Measurements from ENCODE around the gene SLC18A3.

Gene SLC18A3

DNA sequence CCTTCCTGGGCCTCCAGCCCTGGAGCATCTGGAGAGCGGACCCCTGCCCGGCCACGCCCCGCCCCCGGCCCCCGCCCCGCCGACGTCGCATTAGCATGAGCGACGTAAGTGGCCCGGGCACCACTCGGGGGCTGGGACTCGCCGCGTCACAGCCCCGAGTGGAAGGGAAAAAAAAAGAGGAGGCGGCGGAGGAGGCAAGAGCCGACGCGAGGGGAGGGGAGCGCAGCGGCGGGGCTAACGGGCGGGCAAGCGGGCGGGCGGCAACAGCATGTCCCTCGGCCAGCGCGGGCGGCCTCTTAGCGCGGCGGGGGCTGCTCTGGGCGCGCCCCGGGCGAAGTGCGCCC is at the start of gene SLC18A3:
SLC18A3 (plus strand) TSS at position 197 of the 344 bp plus-strand sequence. CDS start 431 bp downstream, outside the sequence.
- DNase-seq (ENCODE audit: low spot score), result no peak

DNA sequence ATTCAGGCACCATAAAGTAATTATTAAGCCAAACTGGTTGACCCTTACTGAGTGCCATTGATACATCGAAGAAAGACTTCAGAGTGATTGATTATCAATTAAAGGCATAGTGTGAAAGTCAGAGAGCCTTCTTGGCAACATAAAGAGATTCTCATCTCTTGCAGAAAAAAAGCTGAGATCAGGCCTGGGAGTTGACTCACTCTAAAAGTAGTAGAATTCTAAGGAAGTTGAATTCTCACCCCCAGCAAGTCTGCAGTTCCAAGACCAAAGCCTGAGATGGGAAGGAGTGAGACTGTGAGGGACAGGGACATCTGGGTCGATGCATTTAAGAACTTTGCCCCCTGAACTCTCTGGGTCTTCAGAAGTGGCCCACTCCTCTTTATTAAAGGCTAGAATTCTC is 49.6 kb upstream of the SLC18A3 start:
- no peak for DNase-seq (ENCODE audit: low spot score)

DNA sequence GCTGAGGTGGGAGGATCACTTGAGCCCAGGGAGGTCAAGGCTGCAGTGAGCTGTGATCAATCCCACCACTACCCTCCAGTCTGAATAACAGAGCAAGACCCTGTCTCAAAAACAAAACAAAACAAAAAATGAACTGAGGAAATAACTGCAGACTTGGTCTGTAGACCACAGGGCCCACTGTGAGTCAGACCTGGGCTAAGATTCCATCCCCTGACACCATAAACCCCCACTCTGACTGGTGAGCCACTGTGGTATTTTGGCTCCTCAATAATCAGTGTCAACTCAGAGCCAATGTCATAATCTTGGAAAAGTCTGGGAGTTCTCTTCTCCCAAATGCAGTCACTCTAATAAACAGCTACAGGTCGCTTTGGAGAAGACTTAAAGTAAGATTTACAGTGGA is 47.2 kb upstream of the SLC18A3 start:
- no peak for DNase-seq (ENCODE audit: low spot score)

DNA sequence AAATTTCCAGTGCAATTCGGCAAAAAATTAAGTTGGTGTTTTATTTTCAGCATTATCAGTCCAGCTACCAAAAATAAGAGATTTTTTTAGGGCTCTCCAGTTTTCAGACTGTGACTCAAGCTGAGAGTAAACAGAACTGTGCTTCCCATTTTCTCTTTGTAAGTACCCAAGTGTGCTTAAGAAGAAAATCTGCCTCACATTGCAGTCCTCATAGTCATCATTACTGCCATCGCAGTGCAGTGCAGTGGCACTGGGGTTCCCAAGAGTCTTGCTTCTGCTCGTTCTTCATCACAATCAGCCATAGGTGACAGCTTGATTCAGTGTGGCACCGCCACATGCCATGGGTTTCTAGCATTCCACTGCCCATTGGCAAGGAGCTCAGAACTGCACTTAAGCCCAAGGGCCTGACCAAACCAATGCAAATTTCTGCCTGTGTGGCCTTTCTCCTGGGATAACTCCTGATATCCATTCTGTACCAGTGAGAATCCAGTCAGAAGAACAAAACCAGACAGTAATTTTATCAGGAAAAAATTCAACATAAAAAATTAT is 45.6 kb upstream of the SLC18A3 start:
- DNase-seq (ENCODE audit: low spot score), result peak; percentile 22

DNA sequence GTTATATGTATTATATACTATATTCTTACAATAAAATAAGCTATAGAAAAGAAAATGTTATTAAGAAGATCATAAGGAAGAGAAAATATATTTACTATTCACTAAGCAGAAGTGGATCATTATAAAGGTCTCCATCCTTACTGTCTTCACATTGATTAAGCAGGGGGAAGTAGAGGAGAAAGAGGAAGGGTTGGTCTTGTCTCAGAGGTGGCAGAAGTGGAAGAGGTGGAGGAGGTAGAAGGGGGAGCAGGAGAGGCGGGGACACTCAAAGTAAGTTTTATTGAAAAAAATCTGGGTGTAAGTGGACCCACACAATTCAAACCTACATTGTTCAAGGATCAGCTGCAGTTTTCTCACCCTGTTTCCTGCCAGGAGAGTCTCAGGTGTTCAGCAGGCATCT is 42.3 kb upstream of the SLC18A3 start:
- no peak for DNase-seq (ENCODE audit: low spot score)

DNA sequence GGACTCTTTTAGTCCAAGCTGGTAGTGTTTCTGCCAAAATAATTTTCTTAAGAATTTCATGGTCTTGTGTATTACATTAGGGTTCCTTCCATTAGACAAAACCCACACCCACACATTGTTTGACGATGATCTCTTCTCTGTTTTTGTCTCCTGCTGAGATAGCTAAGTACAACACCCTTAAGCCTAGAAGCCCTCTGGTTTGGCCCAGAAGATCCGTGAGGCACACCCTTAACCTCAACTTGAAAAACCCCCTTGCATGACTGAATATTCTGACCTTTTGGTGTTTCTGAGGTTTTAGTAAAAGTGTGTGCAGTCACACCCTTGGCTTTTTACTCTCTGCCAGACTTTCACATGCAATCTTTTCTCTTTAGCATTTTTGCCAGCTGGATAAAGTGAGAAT is 41.9 kb upstream of the SLC18A3 start:
- no peak for DNase-seq (ENCODE audit: low spot score)

DNA sequence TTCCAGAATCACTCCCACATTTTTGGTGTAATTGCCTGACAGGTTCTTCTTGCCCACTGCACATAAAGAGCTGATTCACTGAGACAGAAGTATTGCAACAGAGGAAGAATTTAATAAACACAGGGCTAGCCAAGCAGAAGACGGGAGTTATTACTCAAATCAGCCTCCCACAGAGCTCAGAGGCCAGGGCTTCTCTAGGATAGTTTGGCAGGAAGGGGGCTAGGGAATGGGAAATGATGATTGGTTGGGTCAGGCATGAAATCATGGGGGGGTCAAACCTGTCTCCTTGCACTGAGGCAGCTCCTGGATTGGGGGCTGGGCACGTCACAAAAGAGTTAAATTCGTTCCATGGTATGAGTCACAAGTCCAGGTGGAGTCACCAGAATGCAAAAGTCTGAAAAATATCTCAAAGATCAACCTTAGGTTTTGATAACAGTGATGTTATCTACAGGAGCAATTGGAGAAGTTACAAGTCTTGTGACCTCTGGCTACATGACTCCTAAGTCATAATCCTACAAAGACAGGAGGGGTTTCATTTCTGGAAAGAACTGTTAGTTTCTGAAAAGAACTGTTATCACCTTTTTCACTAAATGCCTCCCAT is 41.0 kb upstream of the SLC18A3 start:
- DNase-seq (ENCODE audit: low spot score), result no peak

DNA sequence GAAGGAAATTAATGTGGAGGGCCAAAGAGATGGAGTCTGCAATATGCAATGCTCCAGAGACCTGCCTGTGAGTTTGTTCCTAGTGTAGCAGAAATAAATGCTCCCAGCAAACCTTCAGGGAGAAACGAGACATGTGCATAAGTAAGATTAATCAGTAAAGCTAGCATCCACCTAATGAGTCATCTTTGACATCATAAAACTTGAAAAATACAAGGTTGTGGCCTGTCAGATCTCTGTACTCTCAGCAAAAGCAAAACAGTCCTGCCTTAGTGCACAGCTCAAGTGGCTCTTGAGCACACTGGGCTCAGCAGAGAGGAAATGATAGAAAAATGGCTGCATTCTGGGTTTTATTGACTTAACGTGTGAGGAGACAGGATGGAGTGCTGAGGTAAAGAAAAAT is 38.7 kb upstream of the SLC18A3 start:
- no peak for DNase-seq (ENCODE audit: low spot score)

DNA sequence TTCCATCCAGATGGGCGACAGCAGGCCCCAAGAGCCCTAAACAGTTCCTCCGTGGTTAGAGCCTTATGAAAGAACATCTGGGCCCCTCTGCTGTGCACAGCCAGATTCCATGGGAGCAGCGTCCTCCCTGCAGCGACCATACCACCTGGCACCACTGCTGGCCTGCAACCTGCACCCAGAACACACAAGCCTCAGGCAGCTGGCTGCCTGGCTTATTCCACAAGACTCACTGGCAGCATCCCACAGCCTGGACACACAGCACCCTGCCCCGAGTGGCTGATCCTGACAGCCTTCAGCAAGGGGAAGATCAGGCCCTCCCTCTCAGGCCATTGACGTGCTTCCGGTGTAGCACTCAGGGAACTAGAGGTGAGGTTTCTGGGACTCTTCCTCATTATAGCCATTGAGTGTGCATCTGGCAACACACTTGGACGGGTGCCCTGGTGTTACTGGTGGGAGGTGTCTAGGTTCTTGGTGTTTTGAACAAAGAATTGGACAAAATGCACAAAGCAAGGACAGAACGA is 37.5 kb upstream of the SLC18A3 start:
- DNase-seq (ENCODE audit: low spot score), result no peak

DNA sequence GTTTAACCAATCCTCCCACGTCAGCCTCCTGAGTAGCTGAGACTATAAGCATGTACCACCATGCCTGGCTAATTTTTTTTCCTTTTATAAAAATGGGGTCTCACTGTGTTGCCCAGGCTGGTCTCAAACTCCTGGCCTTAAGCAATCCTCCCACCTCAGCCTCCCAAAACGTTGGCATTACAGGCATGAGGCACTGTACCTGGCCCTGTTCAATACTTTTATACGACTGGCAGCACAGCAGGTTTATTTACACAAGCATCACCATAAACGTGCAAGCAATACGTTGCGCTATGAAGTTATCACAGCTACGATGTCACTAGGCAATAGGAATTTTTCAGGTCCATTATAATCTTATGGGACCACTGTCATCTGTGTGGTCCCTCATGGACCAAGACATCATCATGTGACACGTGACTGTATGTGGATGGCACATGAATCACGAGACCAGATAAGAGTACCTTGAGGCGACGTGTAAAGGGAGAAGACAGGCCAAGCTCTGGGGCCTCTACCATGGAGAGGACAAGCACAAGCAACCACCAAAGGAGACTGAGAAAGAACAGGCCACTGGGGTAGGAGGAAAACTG is 34.5 kb upstream of the SLC18A3 start:
- no peak for DNase-seq (ENCODE audit: low spot score)

DNA sequence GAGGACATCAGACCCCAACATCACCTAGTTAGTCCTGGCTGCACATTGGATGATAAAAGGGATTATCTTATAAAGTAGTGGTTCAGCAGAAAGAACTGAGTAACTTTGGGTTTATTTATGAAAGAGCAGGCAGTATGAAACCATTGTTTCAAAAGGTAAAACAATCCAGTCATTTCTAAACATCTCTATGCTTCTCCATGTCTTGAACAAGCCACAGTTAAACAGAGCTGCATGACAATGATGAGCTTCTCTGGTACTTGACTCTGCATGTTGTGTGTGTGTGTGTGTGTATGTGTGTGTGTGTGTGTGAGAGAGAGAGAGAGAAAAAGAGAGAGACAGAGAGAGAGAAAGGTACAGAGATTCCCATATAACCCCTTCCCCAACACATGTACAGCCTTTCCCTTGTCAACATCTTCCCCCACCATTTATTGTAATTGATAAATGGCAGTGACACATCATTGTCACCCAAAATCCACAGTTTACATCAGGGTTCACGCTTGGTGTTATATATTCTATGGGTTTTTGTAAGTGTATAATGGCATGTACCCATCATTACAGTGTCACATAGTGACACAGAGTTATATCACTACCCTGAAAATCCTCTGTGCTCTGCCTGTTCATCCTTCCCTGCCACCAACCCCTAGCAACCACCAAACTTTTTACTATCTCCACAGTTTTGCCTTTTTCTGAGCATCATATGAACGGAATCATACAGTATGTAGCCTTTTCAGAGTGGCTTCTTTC is 32.8 kb upstream of the SLC18A3 start:
- DNase-seq (ENCODE audit: low spot score), result no peak

DNA sequence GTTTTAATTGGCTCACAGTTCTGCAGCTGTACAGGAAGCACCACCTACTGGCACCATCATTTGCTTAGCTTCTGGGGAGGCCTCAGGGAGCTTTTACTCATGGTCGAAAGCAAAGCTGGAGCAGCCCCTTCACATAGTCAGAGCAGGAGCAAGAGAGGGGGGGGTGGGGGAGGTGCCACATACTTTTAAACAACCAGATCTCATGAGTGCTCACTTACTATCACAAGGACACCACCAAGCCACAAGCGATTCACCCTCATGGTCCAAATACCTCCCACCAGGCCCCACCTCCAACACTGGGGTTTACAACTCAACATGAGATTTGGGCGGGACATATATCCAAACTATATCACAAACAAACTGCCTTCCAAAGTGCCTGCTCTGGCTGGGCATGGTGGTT is 31.7 kb upstream of the SLC18A3 start:
- no peak for DNase-seq (ENCODE audit: low spot score)

DNA sequence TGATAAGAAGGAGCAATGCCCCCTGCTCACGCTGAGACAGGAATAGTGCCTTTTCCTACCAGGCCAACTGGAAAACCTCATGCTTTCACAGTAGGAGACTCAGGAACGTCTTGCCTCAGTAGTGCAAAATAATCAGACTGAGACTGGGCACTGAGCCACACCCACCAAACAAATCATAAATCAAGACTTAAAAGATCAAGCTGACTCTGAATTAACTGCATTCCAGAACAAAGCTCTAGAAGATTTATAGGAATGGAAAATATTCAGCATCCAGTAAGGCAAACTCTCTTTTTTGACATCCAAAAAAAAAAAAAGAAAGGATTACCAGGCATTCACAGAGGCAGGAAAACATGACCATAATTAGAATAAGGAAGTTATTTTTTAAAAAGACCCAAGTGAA is 30.5 kb upstream of the SLC18A3 start:
- no peak for DNase-seq (ENCODE audit: low spot score)

DNA sequence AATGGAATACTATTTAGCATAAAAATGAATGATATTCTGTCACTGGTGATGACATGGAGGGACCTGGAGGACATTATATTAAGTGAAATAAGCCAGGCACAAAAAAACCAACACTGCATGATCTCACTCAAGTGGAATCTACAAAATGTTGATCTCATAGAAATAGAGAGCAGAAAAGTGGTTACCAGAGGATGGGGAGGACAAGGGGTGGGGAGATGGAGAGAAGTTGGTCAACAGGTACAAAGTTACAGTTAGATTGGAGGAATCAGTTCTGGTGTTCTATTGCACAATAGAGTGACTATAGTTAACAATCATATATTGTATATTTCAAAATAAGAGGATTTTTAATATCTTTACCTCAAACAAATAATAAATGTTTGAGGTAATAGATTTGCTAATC is 24.7 kb upstream of the SLC18A3 start:
- no peak for DNase-seq (ENCODE audit: low spot score)

DNA sequence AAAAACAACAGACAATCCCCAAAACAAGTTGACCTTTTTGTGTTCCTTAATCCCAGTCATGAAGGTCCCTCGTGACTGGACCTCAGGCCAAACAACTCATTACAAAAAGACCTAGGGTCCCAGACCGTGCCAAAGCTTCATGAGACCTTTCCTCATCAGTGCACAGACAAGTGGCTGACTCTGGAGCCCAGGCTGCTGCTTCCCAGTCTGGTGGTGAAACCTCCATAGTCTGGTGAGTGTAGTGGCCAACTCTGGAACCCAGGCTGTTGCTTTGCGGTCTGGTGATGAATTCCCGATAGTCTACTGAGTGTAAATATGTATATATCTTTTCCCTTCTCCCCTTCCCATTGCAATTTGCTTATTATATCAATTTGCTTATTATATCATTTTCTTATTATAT is 22.1 kb upstream of the SLC18A3 start:
- no peak for DNase-seq (ENCODE audit: low spot score)

DNA sequence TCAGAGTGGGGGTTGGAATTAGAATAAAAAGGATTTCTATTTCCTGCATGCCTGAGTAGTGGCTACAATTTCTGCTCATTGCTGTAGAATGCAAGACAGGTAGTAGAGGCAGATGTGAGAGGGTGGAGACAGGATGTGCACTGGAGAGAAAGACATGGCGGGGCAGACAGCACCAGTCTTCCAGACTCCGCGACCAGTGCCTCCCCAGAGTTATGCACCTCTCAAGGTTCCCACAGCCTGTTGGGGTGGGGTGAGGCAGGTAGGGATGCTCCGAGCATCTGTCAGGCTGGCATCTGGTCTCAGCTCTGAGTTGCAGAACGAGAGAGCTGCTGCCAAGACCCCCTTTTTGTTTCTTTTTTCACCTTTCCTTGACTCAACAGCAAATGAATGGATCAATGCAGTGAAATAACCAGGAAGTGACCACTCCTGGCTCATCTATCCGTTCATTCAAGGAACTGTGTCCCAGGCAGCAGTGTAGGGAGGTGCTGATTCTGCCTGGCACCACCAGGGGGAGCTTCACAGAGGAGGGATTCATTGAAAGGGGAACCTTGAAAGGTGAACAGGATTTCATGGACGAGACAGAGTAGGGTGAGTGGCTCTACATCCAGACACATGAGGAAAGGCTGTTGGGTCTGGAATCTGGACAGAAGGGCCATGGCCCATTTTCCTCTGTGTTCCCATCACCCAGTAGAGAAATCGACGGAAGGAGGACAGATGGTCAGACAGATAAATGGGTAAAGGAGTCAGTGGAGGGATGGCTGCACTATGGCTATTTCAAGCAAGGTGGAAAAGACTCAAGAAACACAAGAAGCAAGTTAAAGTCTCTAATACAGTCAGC is 17.2 kb upstream of the SLC18A3 start:
- DNase-seq (ENCODE audit: low spot score), result peak; percentile 60

DNA sequence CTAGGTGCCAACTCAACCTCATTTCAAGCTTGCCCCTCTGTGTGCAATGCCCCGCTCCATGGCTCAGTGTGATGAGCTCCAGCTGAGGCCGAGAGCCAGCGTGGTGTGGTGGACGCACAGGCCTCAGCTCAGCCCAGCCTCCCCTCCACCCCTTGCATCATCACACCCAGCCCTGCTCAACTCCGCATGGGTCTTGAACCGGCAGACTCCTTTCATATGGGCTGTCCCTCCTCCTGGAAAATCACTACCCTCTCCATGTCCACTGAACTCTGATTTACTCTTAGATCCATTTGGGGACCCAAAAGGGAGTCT is 16.6 kb upstream of the SLC18A3 start:
- DNase-seq (ENCODE audit: low spot score), result no peak

DNA sequence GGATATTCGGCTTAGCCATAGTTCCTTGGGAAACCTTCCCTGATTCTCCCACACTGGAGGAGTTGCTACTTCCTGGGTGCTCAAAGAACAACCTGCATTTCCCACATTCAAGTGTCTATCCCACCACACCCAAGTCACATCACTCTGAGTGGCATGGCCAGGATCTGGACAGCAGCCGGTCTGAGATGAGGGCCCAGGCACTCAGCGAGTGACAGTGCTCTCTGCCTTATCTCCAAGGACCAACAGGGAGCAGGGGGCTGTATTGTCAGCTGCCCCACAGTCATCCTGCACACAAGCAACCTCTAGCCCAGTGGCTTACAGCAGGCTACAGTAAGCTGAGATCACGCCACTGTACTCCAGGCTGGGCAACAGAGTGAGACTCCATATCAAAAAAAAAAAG is 16.1 kb upstream of the SLC18A3 start:
- DNase-seq (ENCODE audit: low spot score), result no peak

DNA sequence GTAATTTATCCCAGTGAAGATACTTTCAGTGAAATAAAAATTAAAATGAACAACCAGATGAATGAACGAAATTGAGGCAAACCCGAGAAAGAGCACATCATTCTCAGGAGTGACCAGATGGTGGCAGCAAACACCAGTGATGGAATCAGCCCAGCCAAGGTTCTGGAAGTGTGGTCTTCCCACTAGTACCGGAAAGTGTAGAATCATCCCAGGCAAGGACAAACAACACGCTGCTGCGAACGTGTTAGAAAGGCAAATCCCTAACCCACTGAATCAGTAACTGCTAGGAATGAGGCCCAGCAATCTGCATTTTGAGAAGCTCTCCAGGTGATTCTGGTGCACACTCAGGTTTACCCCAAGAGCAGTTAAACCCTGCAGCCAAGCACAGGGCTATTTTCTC is 15.5 kb upstream of the SLC18A3 start:
- DNase-seq (ENCODE audit: low spot score), result peak; percentile 54

DNA sequence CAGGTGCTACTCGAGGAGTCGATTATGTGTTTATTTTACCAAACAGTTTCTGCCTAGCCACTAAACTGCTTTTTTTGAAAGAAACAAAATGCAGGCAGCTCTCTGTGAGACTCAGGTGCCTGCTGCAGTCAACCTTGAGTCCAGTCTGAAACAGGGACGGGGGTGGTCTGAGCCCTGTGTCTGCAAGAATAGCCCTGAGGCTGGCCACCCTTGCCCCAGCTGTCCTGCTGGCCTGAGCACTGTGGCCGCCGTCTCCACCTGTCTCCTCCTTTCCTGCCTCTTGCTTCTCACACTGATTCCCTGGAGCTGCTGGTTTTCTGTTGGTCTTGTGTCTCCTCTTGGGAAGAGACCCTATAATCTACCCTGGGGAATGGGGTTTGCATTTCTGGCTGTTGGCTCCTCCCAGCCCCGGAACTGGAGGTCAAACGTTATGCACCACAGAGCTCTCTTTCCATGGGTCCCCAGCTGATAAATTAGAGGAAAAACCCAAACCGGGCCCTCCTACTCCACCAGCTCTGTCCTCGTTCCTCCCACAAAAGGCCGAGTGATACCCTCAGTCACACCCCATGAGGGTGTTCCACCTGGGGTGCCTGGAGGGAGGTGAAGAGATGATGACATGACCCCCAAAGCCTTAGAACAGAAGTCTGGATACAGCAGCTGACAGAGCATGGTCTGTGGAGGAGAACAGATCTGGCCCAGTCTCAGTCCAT is 15.0 kb upstream of the SLC18A3 start:
- DNase-seq (ENCODE audit: low spot score), result no peak

DNA sequence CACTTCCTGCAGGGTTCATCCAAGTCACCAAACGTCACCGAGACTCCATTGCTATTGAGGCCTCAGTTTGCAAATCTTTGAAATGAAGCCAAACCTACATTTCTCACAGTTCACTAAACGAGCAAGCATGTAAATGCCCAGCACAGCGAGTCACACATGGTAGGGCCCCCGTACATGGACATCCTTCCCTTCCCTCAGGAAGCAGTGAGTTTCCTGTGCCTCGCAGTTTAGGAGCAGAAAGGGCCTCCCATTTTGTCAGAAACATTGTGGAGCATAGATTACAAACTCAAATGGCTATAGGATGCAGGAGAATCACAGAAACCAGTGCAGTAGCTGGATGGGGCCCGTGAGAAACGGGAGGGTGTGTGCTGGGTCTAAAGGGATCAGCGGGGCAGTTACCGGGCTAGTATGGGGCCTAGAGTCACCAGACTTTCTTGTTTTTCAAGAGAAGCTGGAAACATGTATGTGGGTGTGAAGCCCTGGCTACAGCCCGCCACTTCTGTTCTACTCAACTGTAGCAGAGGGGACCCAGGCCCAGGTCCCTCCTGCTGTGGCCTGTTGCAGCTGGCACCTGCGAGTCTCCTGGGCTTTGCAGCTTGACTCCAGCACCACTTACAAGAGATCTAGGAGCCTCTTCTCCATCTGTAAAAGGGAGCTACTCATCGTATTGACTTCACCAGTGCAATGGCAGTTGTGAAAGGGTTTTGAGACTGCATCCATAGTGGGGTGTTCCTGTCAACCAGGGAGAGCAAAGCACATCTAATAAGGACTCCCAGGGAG is 14.2 kb upstream of the SLC18A3 start:
- DNase-seq (ENCODE audit: low spot score), result no peak

Data from pons (tissue), 1 donor.